ENCODE measurements around the gene GRIN2A. TPM values are rescaled to one million over a fixed set of nuclear protein-coding genes. Genes with fewer than 3 reads are reported as not detected.

Gene GRIN2A
- total RNA-seq, 3 donors from 2014 or later, result 0.29 to 0.33 TPM; not detected in 1

- Histone ChIP-seq H3K27ac (no peak overlapping the region), H3K36me3 (no peaks in the 10 kb centered on the region), H3K4me3 (no peak overlapping the region), H3K4me1 (no peaks in the 10 kb centered on the region), H3K27me3 (no peaks in the 10 kb centered on the region), H3K9me3 (no peaks in the 10 kb centered on the region)
- TF ChIP-seq CTCF (IDR thresholded peaks at IDR 0.05), result no peak
- TF ChIP-seq POLR2AphosphoS5 (IDR thresholded peaks at IDR 0.05), result no peak
- TF ChIP-seq POLR2A (IDR thresholded peaks at IDR 0.05), result no peak
- intact Hi-C loops (cut with DNase I; ENCODE audit: low total_unique reads), result no loop called here
- no peak for DNase-seq (ENCODE audit: low spot score in 2 of 2)
Measured at GRCh38 chr16:10130538-10130937, 51.7 kb downstream of the GRIN2A start.

GRCh38 chr16:10128397-10129258 lies 53.6 kb downstream of the GRIN2A start:
- no peak overlapping the region for H3K4me3 ChIP-seq
- intact Hi-C loops (cut with DNase I; ENCODE audit: low total_unique reads), result no loop called here
- no peaks in the 10 kb centered on the region for H3K4me1 ChIP-seq
- TF ChIP-seq POLR2AphosphoS5 (IDR thresholded peaks at IDR 0.05) (no peak), POLR2A (IDR thresholded peaks at IDR 0.05) (no peak), CTCF (IDR thresholded peaks at IDR 0.05) (no peak)
- H3K9me3 ChIP-seq, result no peaks in the 10 kb centered on the region
- H3K36me3 ChIP-seq, result no peaks in the 10 kb centered on the region
- H3K27me3 ChIP-seq, result no peaks in the 10 kb centered on the region
- DNase-seq (ENCODE audit: low spot score in 2 of 2), result no peak
- no peak overlapping the region for H3K27ac ChIP-seq

DNA sequence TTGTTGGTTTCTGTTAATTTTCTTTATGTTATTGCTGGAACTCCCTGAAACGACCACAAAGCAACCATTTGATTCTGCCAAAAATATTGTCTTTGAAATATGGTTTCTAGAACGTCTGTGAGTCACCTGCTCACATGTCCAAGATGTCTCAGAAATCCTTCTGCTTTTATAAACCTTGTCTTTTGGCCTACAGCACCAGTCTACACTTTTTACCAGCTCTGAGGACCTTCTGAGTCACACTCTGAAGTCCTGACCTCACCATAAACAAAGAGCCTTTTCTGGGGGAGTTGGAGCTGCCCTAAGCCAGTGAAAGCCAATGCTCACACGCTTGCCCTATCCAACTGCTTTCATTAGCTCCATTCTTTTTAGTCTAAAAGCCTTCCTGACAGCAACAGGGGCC lies 55.5 kb downstream of the GRIN2A start:
- no peak for DNase-seq (ENCODE audit: low spot score in 2 of 2)
- no peak overlapping the region for H3K4me3 ChIP-seq
- TF ChIP-seq POLR2A (IDR thresholded peaks at IDR 0.05) (no peak), POLR2AphosphoS5 (IDR thresholded peaks at IDR 0.05) (no peak), CTCF (IDR thresholded peaks at IDR 0.05) (no peak)
- H3K9me3 ChIP-seq, result no peaks in the 10 kb centered on the region
- H3K27ac ChIP-seq, result no peak overlapping the region
- no peaks in the 10 kb centered on the region for H3K36me3 ChIP-seq
- H3K27me3 ChIP-seq, result no peaks in the 10 kb centered on the region
- H3K4me1 ChIP-seq, result no peaks in the 10 kb centered on the region
- intact Hi-C loops (cut with DNase I; ENCODE audit: low total_unique reads), result no loop called here

DNA sequence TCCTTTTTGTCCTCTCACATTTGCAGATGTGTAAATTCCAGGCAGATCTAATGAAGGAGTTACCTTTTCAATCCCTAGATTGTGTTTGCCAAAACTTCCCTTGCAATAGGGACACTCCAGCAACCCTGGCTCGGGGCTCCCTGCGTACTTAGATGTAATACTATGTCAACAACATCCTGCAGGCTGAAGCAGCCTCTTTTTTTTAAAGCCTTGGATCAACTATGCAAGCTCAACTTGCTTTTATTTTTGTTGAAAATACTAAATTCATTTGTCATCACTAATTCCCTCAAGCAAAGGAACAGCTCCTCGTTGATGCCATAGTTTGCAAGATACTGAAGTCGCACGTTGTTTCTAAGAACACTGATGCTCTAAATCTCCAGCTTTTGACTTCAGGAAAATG lies 59.1 kb downstream of the GRIN2A start:
- intact Hi-C loops (cut with DNase I; ENCODE audit: low total_unique reads), result no loop called here
- H3K4me1 ChIP-seq, result no peaks in the 10 kb centered on the region
- no peak overlapping the region for H3K27ac ChIP-seq

More for the DNA sequence above, 59.1 kb downstream of the GRIN2A start:
- TF ChIP-seq CTCF (IDR thresholded peaks at IDR 0.05) (no peak), POLR2A (IDR thresholded peaks at IDR 0.05) (no peak), POLR2AphosphoS5 (IDR thresholded peaks at IDR 0.05) (no peak)
- Histone ChIP-seq H3K27me3 (no peaks in the 10 kb centered on the region), H3K4me3 (no peak overlapping the region), H3K36me3 (no peaks in the 10 kb centered on the region), H3K9me3 (no peaks in the 10 kb centered on the region)
- DNase-seq (ENCODE audit: low spot score in 2 of 2), result no peak
